H9 (cell line): ENCODE results near the gene PRKCA. TPM values are rescaled to one million over a fixed set of nuclear protein-coding genes. Genes with fewer than 3 reads are reported as not detected.

Experiments
- DNase-seq: peaks from one replicate; pipeline ENCODE4 v3.0.0-alpha.2; 2017
- H2AFZ ChIP-seq: one replicate; pipeline ENCODE4 v1.6.1; 2013; ENCODE audit warnings: mild to moderate bottlenecking, low read length, control low read depth, moderate library complexity
- H2AK5ac ChIP-seq: 2 replicates; pipeline ENCODE4 v1.6.1; 2013; ENCODE audit warnings: low read length, control low read depth, mixed read lengths; ENCODE audit not compliant: insufficient read length
- H2BK120ac ChIP-seq: one replicate; pipeline ENCODE4 v1.6.1; 2013; ENCODE audit warnings: low read depth, mild to moderate bottlenecking, low read length, control low read depth, inconsistent platforms; ENCODE audit not compliant: poor library complexity, severe bottlenecking
- H2BK12ac ChIP-seq: 2 replicates; pipeline ENCODE4 v1.6.1; 2013; ENCODE audit warnings: low read length, control low read depth, mixed read lengths, low read depth; ENCODE audit not compliant: insufficient read length
- H2BK15ac ChIP-seq: 2 replicates; pipeline ENCODE4 v1.6.1; 2013; ENCODE audit warnings: low read depth, low read length, control low read depth
- H2BK20ac ChIP-seq: one replicate; pipeline ENCODE4 v1.6.1; 2013; ENCODE audit warnings: low read depth, mild to moderate bottlenecking, low read length, control low read depth, inconsistent platforms; ENCODE audit not compliant: poor library complexity, severe bottlenecking
- H2BK5ac ChIP-seq: 2 replicates; pipeline ENCODE4 v1.6.1; 2013; ENCODE audit warnings: low read length, control low read depth, mixed read lengths; ENCODE audit not compliant: insufficient read length
- H3K14ac ChIP-seq: 2 replicates; pipeline ENCODE4 v1.6.1; 2013; ENCODE audit warnings: low read length, control low read depth; ENCODE audit not compliant: insufficient read depth
- H3K18ac ChIP-seq: 2 replicates; pipeline ENCODE4 v1.6.1; 2013; ENCODE audit warnings: low read depth, mild to moderate bottlenecking, mixed read lengths, low read length, control low read depth; ENCODE audit not compliant: insufficient read length
- H3K23ac ChIP-seq: 2 replicates; pipeline ENCODE4 v1.6.1; 2013; ENCODE audit warnings: low read length, control low read depth, mixed read lengths, low read depth; ENCODE audit not compliant: insufficient read length
- H3K23me2 ChIP-seq: 2 replicates; pipeline ENCODE4 v1.6.1; 2013; ENCODE audit warnings: low read depth, mild to moderate bottlenecking, mixed read lengths, low read length, control low read depth; ENCODE audit not compliant: insufficient read length, poor library complexity, severe bottlenecking
- H3K27ac ChIP-seq: 2 replicates; pipeline ENCODE4 v1.5.1; 2013; ENCODE audit warnings: low read length, control low read depth, mixed read lengths, low read depth; ENCODE audit not compliant: insufficient read length
- H3K27me3 ChIP-seq: 2 replicates; pipeline ENCODE4 v1.6.1; 2013; ENCODE audit warnings: low read length, control low read depth, inconsistent platforms; ENCODE audit not compliant: insufficient read depth
- H3K4ac ChIP-seq: 2 replicates; pipeline ENCODE4 v1.6.1; 2013; ENCODE audit warnings: low read depth, mild to moderate bottlenecking, control low read depth, inconsistent platforms, low read length, moderate library complexity
- H3K4me1 ChIP-seq: 2 replicates; pipeline ENCODE4 v1.6.1; 2013; ENCODE audit warnings: low read length, control low read depth, inconsistent platforms; ENCODE audit not compliant: insufficient read depth
- H3K4me2 ChIP-seq: 2 replicates; pipeline ENCODE4 v1.6.1; 2013; ENCODE audit warnings: low read length, control low read depth, mixed read lengths; ENCODE audit not compliant: insufficient read length, insufficient read depth
- H3K56ac ChIP-seq: 2 replicates; pipeline ENCODE4 v1.6.1; 2013; ENCODE audit warnings: low read depth, mild to moderate bottlenecking, mixed read lengths, low read length, control low read depth; ENCODE audit not compliant: insufficient read length
- H3K79me1 ChIP-seq: 2 replicates; pipeline ENCODE4 v1.6.1; 2013; ENCODE audit warnings: low read depth, mild to moderate bottlenecking, moderate library complexity, low read length, control low read depth, inconsistent platforms; ENCODE audit not compliant: insufficient read depth, poor library complexity, severe bottlenecking
- H3K79me2 ChIP-seq: 2 replicates; pipeline ENCODE4 v1.6.1; 2013; ENCODE audit warnings: low read length, control low read depth, inconsistent platforms; ENCODE audit not compliant: insufficient read depth
- H3K9ac ChIP-seq: 2 replicates; pipeline ENCODE4 v1.6.1; 2013; ENCODE audit warnings: low read length, control low read depth, mixed read lengths; ENCODE audit not compliant: insufficient read length; ENCODE audit errors: extremely low read depth
- H3K9me3 ChIP-seq: one replicate; pipeline ENCODE4 v1.6.1; 2013; ENCODE audit warnings: low read depth, low read length, inconsistent platforms; ENCODE audit not compliant: control insufficient read depth
- H3T11ph ChIP-seq: one replicate; pipeline ENCODE4 v1.6.1; 2013; ENCODE audit warnings: mild to moderate bottlenecking, low read length, control low read depth, inconsistent platforms
- H4K20me1 ChIP-seq: one replicate; pipeline ENCODE4 v1.6.1; 2013; ENCODE audit not compliant: control insufficient read depth, insufficient read length, insufficient read depth
- H4K5ac ChIP-seq: 2 replicates; pipeline ENCODE4 v1.6.1; 2013; ENCODE audit warnings: low read depth, mild to moderate bottlenecking, mixed read lengths, low read length, control low read depth; ENCODE audit not compliant: insufficient read length
- H4K8ac ChIP-seq: replicated peaks from 2 replicates; pipeline ENCODE4 v1.6.1; 2013; ENCODE audit warnings: low read length, control low read depth, mixed read lengths, low read depth; ENCODE audit not compliant: insufficient read length
- H4K91ac ChIP-seq: 2 replicates; pipeline ENCODE4 v1.6.1; 2013; ENCODE audit warnings: low read depth, mild to moderate bottlenecking, moderate library complexity, mixed read lengths, low read length, control low read depth; ENCODE audit not compliant: insufficient read length
- H3K27ac Mint-ChIP-seq, 3 experiments: 2 replicates in 2 of 3; 3 replicates in 1 of 3; pipeline ENCODE4 v1.8.0; 2020 to 2021; ENCODE audit warnings: mixed read lengths in 3 of 3, mild to moderate bottlenecking in 1 of 3, moderate library complexity in 1 of 3
- H3K27me3 Mint-ChIP-seq: 2 replicates; pipeline ENCODE4 v1.8.0; 2021; ENCODE audit warnings: low read depth, mild to moderate bottlenecking, moderate library complexity, mixed read lengths
- H3K36me3 Mint-ChIP-seq, 3 experiments: 2 replicates in 2 of 3; 3 replicates in 1 of 3; pipeline ENCODE4 v1.8.0; 2020 to 2021; ENCODE audit warnings: low read depth in 3 of 3, mixed read lengths in 3 of 3; ENCODE audit not compliant: insufficient read depth in 1 of 3
- H3K4me1 Mint-ChIP-seq, 2 experiments: 2 replicates each; pipeline ENCODE4 v1.8.0; 2020; ENCODE audit warnings: mixed read lengths in 2 of 2
- H3K4me3 Mint-ChIP-seq, 2 experiments: 2 replicates in 1 of 2; 3 replicates in 1 of 2; pipeline ENCODE4 v1.8.0; 2020 to 2021; ENCODE audit warnings: mild to moderate bottlenecking in 2 of 2, mixed read lengths in 2 of 2, moderate library complexity in 1 of 2
- H3K9me3 Mint-ChIP-seq, 2 experiments: 2 replicates in 1 of 2; 3 replicates in 1 of 2; pipeline ENCODE4 v1.8.0; 2020; ENCODE audit warnings: mild to moderate bottlenecking in 2 of 2, mixed read lengths in 2 of 2, moderate library complexity in 1 of 2
- CTCF ChIP-seq: fragments of 200-600 bp; sonication (generic); conservative IDR thresholded peaks from 3 replicates; pipeline ENCODE4 v1.8.0; 2021; ENCODE audit warnings: antibody characterized with exemption, mild to moderate bottlenecking
- WGBS: extraction: QIAGEN DNeasy Blood & Tissue Kit; methylation state at CpG from one replicate; pipeline ENCODE4 v1.1.7; 2013; ENCODE audit warnings: missing lambda C conversion rate, low lambda C conversion rate, mixed read lengths; ENCODE audit not compliant: insufficient read length; ENCODE audit errors: extremely low coverage; 5-methylcytosine and 5-hydroxymethylcytosine counted together
- total RNA-seq: library from RNA; stranded (reverse); gene quantifications from 2 replicates; pipeline ENCODE4 v1.2.1, GENCODE V29; 2021

The PRKCA gene
- total RNA-seq, 1 experiment from 2014 or later, result 10.5 TPM

DNA sequence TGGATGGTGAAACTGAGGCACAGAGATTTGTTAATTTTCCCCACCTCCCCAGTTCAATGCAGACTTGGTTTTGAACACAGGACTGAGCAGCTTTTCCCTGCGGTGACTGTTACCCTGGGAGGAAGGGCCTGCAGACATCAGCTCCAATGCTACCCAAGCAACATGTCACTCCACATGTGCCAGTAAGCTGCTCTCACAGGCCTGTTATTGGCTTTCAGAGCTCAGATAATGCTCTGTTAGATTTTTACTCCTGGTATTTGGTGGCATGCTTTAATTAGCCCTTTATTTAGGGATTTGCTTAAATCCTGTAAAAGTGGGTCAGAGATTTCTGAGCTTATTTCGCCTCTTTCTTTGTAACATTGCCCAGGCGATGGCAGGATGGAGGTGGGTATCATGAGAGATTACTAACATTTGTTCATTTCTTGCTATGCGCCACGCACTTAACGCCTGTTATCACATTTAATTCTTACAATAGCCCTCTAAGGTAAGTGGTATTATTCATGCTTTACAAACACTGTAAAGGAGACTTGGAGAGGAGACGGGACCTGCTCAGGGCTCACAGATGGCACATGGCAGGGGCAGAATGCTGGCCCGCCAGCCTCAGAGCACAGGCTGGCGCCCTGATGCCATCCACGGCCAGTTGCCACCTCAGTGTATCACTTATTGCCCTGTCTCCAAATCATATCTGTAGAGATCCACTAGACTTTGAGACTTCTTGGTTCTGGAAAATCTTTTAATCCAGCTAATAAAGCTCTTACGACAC lies 448.5 kb downstream of the PRKCA start:
- Histone ChIP-seq H3K9me3 (no peaks in the 10 kb centered on the region), H3K4ac (no peak overlapping the region), H3K27me3 (no peaks in the 10 kb centered on the region), H4K91ac (no peak overlapping the region), H3K79me1 (no peaks in the 10 kb centered on the region), H3K23ac (no peak overlapping the region), H3K27ac (no peak overlapping the region), H2AK5ac (no peak overlapping the region), H4K8ac (no peak overlapping the region), H2BK15ac (no peak overlapping the region), H2BK120ac (no peak overlapping the region), H2AFZ (no peak overlapping the region), H3K9ac (no peak overlapping the region), H3K4me2 (no peak overlapping the region), H2BK20ac (no peak overlapping the region), H3K79me2 (no peaks in the 10 kb centered on the region), H3K56ac (no peak overlapping the region), H3K4me1 (peaks cover 7% of the 10 kb centered on the region; the same call in 1 of the 2 replicates), H2BK5ac (no peak overlapping the region), H3K14ac (no peak overlapping the region), H3K23me2 (no peaks in the 10 kb centered on the region), H4K20me1 (no peaks in the 10 kb centered on the region), H2BK12ac (no peak overlapping the region), H4K5ac (no peak overlapping the region), H3K18ac (no peak overlapping the region), H3T11ph (no peak overlapping the region)
- H3K27ac Mint-ChIP-seq, result no peak overlapping the region
- no peaks in the 10 kb centered on the region for H3K9me3 Mint-ChIP-seq
- no peak for TF ChIP-seq CTCF
- WGBS, result no CpG with 5 or more reads among the region's 11 CpGs
- peaks cover 0 to 6% (median 0%) of the 10 kb centered on the region in 3 experiments; a peak in 1 of 7 replicates for H3K36me3 Mint-ChIP-seq
- no peaks in the 10 kb centered on the region; the same call in 1 of the 2 replicates for H3K27me3 Mint-ChIP-seq
- H3K4me1 Mint-ChIP-seq, result peaks cover 18 to 26% of the 10 kb centered on the region in 2 experiments
- no peak overlapping the region for H3K4me3 Mint-ChIP-seq
- no peak for DNase-seq
